Activated T-helper 1 cell treated with anti-CD3 and anti-CD28 coated beads, Interleukin-12 subunit alpha, Interleukin-12 subunit beta, Interleukin-2, Interleukin-4 antibody, amounts not matched to agents 30 ng/mL and 10 ng/mL and 1 ng/mL, durations not matched to agents 14 hours and 24 hours and 36 hours (primary cell): ENCODE measurements around the gene FARS2. TPM values are rescaled to one million over a fixed set of nuclear protein-coding genes. Genes with fewer than 3 reads are reported as not detected.

Experiments used
- DNase-seq: peaks from one replicate; pipeline ENCODE4 v3.0.0; 2021; ENCODE audit warnings: low spot score
- H3K27ac Mint-ChIP-seq: one replicate; pipeline ENCODE4 v1.8.0; 2021; ENCODE audit warnings: mild to moderate bottlenecking, mixed read lengths
- H3K27me3 Mint-ChIP-seq: one replicate; pipeline ENCODE4 v1.8.0; 2022; ENCODE audit warnings: mild to moderate bottlenecking, moderate library complexity, mixed read lengths; ENCODE audit not compliant: insufficient read depth
- H3K36me3 Mint-ChIP-seq: one replicate; pipeline ENCODE4 v1.8.0; 2021; ENCODE audit warnings: low read depth, mixed read lengths
- H3K4me1 Mint-ChIP-seq: one replicate; pipeline ENCODE4 v1.8.0; 2021; ENCODE audit warnings: low read depth, mixed read lengths
- H3K4me3 Mint-ChIP-seq: one replicate; pipeline ENCODE4 v1.8.0; 2021; ENCODE audit warnings: mild to moderate bottlenecking, moderate library complexity, mixed read lengths
- H3K9me3 Mint-ChIP-seq: one replicate; pipeline ENCODE4 v1.8.0; 2021; ENCODE audit warnings: mixed read lengths
- intact Hi-C: fragments of 100-400 bp; cut with micrococcal nuclease; formaldehyde crosslinking; loops from one replicate; pipeline ENCODE4 v1.15.1; 2024
- total RNA-seq: library from RNA; stranded (reverse); gene quantifications from 2 replicates; pipeline ENCODE4 v1.2.3, GENCODE V29; 2022

Gene FARS2
- 20.8 and 23.8 TPM in 2 replicates for total RNA-seq

DNA sequence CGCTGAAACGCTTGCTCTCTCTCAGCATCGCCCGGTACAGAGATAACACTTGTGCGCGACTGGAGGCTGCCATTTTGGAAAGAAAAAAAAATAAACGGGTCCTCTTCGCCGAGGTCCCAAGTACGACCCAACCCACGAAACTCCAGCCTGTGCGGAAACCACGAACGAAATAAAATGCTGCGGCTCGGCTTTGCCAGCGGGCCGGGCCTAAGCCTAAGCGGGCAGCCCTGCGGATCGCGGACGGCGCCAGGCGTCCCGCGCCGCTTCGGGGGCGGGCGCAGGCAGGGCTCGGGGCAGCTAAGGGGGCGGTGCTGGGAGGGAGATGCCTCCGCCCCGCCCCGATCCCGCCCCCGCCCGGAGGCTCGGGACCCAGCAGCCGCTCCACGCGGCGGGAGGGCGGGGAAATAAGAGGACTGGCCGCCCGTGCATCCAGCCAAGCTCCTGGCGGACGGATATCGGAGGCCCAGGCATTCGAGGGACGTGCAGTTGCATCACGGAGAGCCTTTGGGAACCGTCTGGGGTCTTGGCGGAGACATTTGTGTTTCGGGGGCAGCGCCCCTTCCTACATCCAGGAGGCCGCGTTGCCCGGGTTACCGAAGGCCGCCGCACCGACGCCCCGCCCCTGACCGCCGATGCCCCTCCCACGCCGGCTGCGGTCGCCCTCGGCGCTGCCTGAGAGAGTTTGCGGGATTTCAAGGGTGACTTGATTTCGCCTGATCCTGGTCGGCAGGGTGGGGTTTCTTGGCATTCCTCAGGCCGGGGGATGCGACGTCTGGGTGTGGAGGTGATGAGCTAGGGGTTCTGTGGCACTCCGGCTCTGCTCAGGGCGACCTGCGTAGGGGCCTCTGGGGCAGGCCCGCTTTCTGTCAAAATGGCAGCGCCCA, at the start of gene FARS2, which contains the start of gene LYRM4:
FARS2 (plus strand) TSS at position 853 of the 884 bp plus-strand sequence.
LYRM4 (minus strand) TSS at position 290 of the 884 bp plus-strand sequence; CDS start at position 73, 217 bp downstream.
- Mint-ChIP-seq H3K4me1 (peaks cover 41% of the 10 kb centered on the region), H3K36me3 (peaks cover 9% of the 10 kb centered on the region), H3K27me3 (no peaks in the 10 kb centered on the region), H3K9me3 (no peaks in the 10 kb centered on the region), H3K27ac (peak within 1 kb of the TSS; percentile 100), H3K4me3 (peak within 1 kb of the TSS; percentile 93)
- peak; percentile 89 for DNase-seq
- intact Hi-C loops: loop anchor here (1.0 to 5.0 kb wide), 10 partner anchors 19 to 1244 kb away; partner anchors contain the start of genes ECI2 and RPP40

DNA sequence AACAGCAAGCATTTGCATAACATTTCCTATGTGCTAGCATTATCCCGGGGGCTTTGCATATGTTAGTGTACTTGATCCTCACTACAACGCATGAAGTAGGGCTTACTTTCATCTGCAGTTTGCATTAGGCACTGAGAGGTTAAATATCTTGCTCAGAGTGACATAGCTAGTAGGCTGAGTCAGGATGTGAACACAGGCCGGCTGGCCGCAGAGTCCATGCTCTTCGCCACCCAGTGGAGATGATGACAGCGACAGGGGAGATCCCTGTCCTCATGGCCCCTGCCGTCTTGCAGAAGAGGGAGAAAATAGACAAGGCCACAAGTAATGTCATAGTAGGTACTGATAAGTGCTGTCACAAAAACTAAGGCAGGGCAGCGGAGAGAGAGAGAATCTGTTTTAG, 47.5 kb upstream of the FARS2 start:
- Mint-ChIP-seq H3K4me1 (peaks cover 14% of the 10 kb centered on the region), H3K27ac (no peak overlapping the region), H3K27me3 (no peaks in the 10 kb centered on the region), H3K9me3 (no peaks in the 10 kb centered on the region), H3K36me3 (peaks cover 6% of the 10 kb centered on the region), H3K4me3 (no peak overlapping the region)
- intact Hi-C loops: loop anchor here (1.0 kb wide), 2 partner anchors 89 to 184 kb away; no protein-coding TSS in a partner anchor
- no peak for DNase-seq

DNA sequence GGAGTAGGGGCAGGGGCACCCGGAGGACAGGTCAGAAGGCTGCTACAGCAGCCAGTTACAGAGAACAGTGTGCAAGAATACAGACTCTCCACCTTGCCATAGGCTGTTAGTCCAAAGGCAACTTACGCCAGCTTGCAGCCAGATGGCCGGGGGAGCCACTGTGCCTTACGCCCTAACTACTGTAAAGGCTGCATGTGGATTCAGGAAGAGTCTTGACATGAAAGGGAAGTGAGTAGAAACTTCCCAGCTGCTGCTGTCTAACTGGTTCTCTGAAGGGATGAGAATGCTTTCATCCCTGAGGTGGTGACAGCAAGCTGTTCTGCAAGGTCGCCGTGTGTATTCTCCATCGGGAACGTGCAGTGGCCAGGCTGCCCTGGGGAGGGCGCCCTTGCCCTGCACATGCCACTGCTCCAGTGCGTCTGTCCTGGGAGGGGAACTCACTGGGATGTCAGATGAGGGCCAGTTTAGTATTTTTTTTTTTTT, 46.7 kb upstream of the FARS2 start:
- Mint-ChIP-seq H3K4me1 (peaks cover 14% of the 10 kb centered on the region), H3K27ac (no peak overlapping the region), H3K9me3 (no peaks in the 10 kb centered on the region), H3K4me3 (no peak overlapping the region), H3K27me3 (no peaks in the 10 kb centered on the region), H3K36me3 (peaks cover 6% of the 10 kb centered on the region)
- intact Hi-C loops: loop anchor here (1.0 to 5.0 kb wide), 3 partner anchors 72 to 184 kb away; no protein-coding TSS in a partner anchor
- no peak for DNase-seq

DNA sequence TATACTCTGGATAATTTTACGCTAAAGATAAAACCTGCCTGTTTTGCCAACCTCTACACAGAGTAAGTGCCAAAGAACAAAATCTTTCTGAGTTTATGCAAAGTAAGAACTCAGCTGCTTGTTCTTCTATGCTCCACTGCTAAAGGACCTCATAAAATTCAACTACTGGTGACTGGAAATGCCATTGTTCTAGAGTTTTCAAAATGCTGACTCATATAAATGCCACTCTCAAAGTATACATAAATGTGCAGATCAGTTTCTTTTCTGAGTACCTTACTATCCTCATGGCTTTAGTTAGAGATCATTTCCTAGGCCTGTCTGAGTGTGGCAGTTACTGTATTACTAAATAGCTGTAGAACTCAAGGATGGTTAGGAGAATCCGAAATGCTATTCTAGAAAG, 46.2 kb upstream of the FARS2 start:
- intact Hi-C loops: loop anchor here (5.0 kb wide), 1 partner anchor 73 kb away; no protein-coding TSS in a partner anchor
- Mint-ChIP-seq H3K27me3 (no peaks in the 10 kb centered on the region), H3K4me3 (no peak overlapping the region), H3K27ac (no peak overlapping the region), H3K9me3 (no peaks in the 10 kb centered on the region), H3K36me3 (peaks cover 6% of the 10 kb centered on the region), H3K4me1 (peaks cover 14% of the 10 kb centered on the region)
- DNase-seq: no peak

DNA sequence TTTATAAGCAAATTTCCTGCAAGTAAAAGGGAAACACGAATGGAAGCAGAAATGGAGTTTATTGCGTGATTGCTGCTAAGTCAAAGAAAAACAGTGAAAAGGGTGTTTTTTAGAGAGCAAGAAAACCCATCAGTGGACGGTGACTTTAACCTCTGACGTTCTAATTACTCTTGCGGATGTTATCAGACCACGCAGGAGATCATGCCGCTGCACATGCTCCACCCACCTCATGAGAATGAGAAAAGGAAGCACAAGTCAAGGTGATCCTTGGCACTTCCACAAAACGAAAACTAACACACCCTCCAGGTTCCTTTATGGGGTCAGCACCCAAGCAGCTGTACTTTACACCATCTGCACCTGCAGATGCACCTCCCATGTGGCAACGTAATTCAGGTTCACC, 45.5 kb upstream of the FARS2 start:
- DNase-seq: no peak
- Mint-ChIP-seq H3K4me1 (peaks cover 10% of the 10 kb centered on the region), H3K36me3 (peaks cover 5% of the 10 kb centered on the region), H3K9me3 (no peaks in the 10 kb centered on the region), H3K4me3 (no peak overlapping the region), H3K27me3 (no peaks in the 10 kb centered on the region), H3K27ac (no peak overlapping the region)
- intact Hi-C loops: loop anchor here (5.0 kb wide), 1 partner anchor 73 kb away; no protein-coding TSS in a partner anchor

DNA sequence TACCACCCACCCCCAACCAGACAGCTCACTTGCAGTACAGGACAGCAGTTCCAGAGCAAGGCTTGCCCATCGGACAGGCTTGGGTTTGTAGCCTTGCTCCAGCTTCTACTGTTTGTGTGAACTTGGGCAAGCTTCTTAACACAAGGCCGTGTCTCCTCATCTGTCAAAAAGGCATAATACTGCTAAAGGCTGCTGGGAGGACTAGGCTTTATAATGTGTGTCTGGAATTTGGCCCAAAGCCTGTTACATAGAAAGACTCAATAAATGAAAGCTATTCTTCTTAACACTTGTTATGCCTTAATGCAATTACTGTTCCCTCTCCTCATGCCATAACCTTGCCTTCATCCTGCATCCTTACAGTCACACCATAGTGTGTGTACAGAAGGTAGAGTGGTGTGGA, 44.0 kb upstream of the FARS2 start:
- no peak overlapping the region for H3K27ac Mint-ChIP-seq
- DNase-seq: no peak
- H3K9me3 Mint-ChIP-seq: no peaks in the 10 kb centered on the region
- no peaks in the 10 kb centered on the region for H3K27me3 Mint-ChIP-seq
- intact Hi-C loops: loop anchor here (5.0 kb wide), 1 partner anchor 75 kb away; no protein-coding TSS in a partner anchor
- H3K4me1 Mint-ChIP-seq: peaks cover 4% of the 10 kb centered on the region
- no peak overlapping the region for H3K4me3 Mint-ChIP-seq
- H3K36me3 Mint-ChIP-seq: peaks cover 8% of the 10 kb centered on the region

DNA sequence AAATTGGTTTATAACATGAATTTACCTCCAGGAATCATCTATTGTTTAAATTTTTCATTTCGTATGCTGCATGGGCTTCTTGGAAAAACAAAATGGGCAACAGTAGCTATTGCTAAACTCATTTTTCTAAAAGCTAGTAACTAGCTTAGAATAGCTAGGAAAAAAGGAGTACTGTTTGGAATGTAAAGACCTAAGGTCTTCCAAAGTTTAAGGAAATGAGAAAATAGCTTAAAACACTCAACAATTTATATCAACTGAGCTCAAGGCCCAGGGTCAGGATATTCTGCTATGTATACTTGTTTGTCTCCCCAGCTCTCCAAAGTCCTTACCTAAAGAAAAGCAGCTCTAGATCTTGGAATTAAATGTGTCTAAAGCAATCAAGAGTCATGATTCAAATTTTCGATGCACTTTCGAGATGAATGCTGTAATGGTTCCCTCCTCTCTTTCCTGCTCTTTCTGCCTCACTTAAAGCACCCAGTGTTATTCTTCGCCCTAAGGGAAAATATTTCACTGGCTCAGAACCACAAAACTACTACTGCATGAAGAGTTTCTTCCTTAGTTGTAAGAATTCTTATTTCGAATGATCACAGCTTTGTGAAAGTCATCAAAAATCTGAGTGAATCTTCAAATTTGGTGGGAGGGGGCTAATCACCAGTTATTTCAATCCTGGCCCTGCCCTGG, 42.2 kb upstream of the FARS2 start:
- H3K27me3 Mint-ChIP-seq: no peaks in the 10 kb centered on the region
- H3K36me3 Mint-ChIP-seq: peaks cover 7% of the 10 kb centered on the region
- DNase-seq: no peak
- intact Hi-C loops: loop anchor here (5.0 kb wide), 1 partner anchor 77 kb away; no protein-coding TSS in a partner anchor
- no peaks in the 10 kb centered on the region for H3K4me1 Mint-ChIP-seq
- H3K9me3 Mint-ChIP-seq: no peaks in the 10 kb centered on the region
- H3K27ac Mint-ChIP-seq: no peak overlapping the region
- no peak overlapping the region for H3K4me3 Mint-ChIP-seq

DNA sequence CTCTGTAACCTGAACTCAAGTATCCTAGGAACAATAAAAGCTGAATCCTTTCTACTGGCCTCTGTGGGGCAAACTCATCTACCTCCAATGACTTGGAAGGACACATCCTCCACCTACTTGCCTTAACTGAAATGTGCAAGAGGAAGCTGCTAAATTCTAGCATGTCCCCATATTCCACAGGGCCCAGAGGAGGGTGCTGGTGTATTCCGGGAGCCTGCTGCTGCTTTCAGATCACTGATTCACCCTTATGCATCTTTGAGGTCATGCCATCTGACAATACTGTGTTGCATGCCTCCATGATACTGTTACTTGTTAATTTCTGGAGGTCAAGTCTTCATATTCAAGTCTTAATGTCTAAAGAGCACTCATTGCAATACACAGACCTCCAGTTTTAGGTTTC, 40.9 kb upstream of the FARS2 start:
- H3K4me1 Mint-ChIP-seq: no peaks in the 10 kb centered on the region
- no peaks in the 10 kb centered on the region for H3K9me3 Mint-ChIP-seq
- H3K27ac Mint-ChIP-seq: no peak overlapping the region
- H3K4me3 Mint-ChIP-seq: no peak overlapping the region
- peaks cover 5% of the 10 kb centered on the region for H3K36me3 Mint-ChIP-seq
- no peaks in the 10 kb centered on the region for H3K27me3 Mint-ChIP-seq
- DNase-seq: no peak
- intact Hi-C loops: no loop called here

DNA sequence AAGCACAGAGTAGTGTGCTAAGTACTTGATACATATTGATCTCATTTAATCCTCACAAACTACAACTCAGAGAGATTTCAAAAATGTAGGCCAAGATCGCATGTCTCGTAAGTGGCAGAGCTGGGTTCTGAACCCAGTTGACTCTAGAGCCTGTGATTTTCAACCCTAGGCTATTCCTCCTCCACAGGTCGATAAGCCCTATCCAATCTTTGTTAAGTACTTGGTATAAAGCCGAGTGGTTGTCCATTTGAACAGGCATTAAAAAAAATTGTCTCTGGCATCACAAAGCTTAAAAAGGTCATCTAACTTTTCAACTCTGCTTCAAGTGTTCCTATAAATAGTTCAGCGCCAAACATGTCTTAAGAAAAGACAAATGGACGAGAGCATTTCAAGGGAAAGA, 38.0 kb upstream of the FARS2 start:
- intact Hi-C loops: no loop called here
- Mint-ChIP-seq H3K4me1 (no peaks in the 10 kb centered on the region), H3K4me3 (no peak overlapping the region), H3K27ac (no peak overlapping the region), H3K27me3 (no peaks in the 10 kb centered on the region), H3K36me3 (peaks cover 5% of the 10 kb centered on the region), H3K9me3 (no peaks in the 10 kb centered on the region)
- DNase-seq: no peak

DNA sequence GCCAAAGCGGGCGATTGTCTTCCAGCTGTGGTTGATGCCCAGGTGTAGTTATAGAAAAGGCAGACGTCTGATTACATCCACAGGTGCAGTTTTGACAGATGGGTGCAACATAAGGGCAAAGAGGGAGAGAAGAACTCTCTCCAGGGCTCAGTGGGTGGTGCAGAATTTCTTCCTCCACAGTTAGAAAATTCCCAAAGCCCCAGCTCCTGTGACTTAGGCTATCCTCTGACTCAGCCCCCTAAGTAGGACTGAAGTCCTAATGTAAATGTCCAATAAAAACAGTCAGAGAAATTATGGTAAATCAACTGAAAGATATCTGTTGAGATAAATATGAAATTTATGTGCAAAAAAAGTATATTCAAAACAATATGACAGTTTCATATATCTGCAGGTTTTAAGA, 32.0 kb upstream of the FARS2 start:
- DNase-seq: no peak
- Mint-ChIP-seq H3K36me3 (no peaks in the 10 kb centered on the region), H3K27ac (no peak overlapping the region), H3K4me3 (no peak overlapping the region), H3K4me1 (peaks cover 11% of the 10 kb centered on the region), H3K27me3 (no peaks in the 10 kb centered on the region), H3K9me3 (no peaks in the 10 kb centered on the region)
- intact Hi-C loops: no loop called here

DNA sequence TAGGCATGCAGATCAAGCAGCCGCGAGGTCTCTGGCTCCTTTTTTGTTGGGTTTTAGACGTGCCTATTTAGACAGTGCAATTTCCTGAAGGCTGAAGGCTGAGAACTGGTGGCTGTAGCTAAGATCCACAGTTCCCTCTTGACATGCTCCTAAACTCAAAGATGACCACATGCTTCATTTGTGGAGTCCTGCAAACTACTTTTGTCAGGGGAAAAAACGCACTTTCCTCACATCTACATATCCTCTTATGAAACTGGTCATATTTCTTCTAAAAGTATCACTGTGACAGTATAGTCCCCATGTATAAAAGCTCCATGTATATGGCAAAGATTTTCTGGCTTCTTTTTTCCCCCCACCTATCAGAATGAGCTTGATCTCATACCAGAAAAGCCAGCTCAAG, 31.2 kb upstream of the FARS2 start:
- intact Hi-C loops: no loop called here
- Mint-ChIP-seq H3K4me1 (peaks cover 11% of the 10 kb centered on the region), H3K9me3 (no peaks in the 10 kb centered on the region), H3K4me3 (no peak overlapping the region), H3K27me3 (no peaks in the 10 kb centered on the region), H3K36me3 (no peaks in the 10 kb centered on the region), H3K27ac (no peak overlapping the region)
- DNase-seq: no peak

DNA sequence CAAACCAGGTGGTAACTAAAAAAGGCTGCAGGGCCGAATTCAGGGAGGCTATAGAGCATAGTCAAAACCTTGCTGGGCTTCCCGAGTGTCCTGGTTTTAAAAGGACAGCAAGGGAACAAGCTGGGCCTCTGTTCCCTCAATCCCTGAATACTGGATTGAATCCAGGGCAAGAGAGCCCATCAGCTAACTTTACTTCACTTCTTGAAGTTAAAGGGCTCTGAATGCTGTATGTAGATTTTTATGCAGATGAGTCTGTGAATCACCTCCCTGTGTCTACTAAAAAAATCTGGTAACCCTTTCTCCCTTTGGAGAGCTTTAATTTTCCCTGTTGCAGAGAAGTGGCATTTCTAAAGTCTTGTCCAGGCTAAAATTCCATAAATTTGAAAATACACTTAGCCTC, 30.0 kb upstream of the FARS2 start:
- DNase-seq: no peak
- intact Hi-C loops: no loop called here
- H3K9me3 Mint-ChIP-seq: no peaks in the 10 kb centered on the region
- H3K27me3 Mint-ChIP-seq: no peaks in the 10 kb centered on the region
- H3K36me3 Mint-ChIP-seq: no peaks in the 10 kb centered on the region
- H3K4me3 Mint-ChIP-seq: no peak overlapping the region
- H3K27ac Mint-ChIP-seq: no peak overlapping the region
- H3K4me1 Mint-ChIP-seq: peaks cover 11% of the 10 kb centered on the region

DNA sequence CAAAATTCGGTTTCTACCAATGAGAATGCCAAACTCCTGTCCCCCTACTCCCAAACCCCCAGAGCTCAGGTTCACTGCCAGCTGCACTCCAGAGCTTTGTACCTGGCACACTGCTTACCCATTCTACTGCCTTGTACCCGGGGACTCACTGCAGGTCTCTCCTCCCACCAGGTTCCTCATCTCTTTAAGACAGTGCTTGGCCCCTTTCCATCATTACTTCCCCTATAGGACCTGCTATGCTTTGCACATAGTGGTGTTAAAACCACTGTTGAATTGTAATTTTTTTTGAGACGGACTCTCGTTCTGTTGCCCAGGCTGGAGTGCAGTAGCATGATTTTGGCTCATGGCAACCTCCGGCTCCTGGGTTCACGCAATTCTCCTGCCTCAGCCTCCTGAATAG, 26.4 kb upstream of the FARS2 start:
- H3K27me3 Mint-ChIP-seq: no peaks in the 10 kb centered on the region
- intact Hi-C loops: no loop called here
- no peak overlapping the region for H3K27ac Mint-ChIP-seq
- DNase-seq: no peak
- no peak overlapping the region for H3K4me3 Mint-ChIP-seq
- peaks cover 11% of the 10 kb centered on the region for H3K4me1 Mint-ChIP-seq
- no peaks in the 10 kb centered on the region for H3K9me3 Mint-ChIP-seq
- peaks cover 5% of the 10 kb centered on the region for H3K36me3 Mint-ChIP-seq
